Activated T-cell treated with anti-CD3 and anti-CD28 coated beads, Interleukin-2, amount 50 U/mL, for 4 hours (primary cell): Measurements from ENCODE around the gene TOGARAM2. TPM values are rescaled to one million over a fixed set of nuclear protein-coding genes. Genes with fewer than 3 reads are reported as not detected.

Experiments used
- ATAC-seq, 2 donors: fragments of 200-7000 bp; cut with Tn5 transposase; one replicate each; pipeline ENCODE4 v1.10.0; 2021
- DNase-seq: peaks from one replicate; pipeline ENCODE4 v3.0.0-alpha.2; 2020
- H3K27me3 Mint-ChIP-seq: one replicate; pipeline ENCODE4 v1.8.0; 2021; ENCODE audit warnings: low read depth, mixed read lengths
- H3K36me3 Mint-ChIP-seq: one replicate; pipeline ENCODE4 v1.8.0; 2022; ENCODE audit warnings: mixed read lengths; ENCODE audit not compliant: insufficient read depth
- H3K4me1 Mint-ChIP-seq: one replicate; pipeline ENCODE4 v1.8.0; 2021; ENCODE audit warnings: low read depth, mixed read lengths
- H3K4me3 Mint-ChIP-seq: one replicate; pipeline ENCODE4 v1.8.0; 2021; ENCODE audit warnings: mild to moderate bottlenecking, moderate library complexity, mixed read lengths
- H3K9me3 Mint-ChIP-seq: one replicate; pipeline ENCODE4 v1.8.0; 2021; ENCODE audit warnings: mixed read lengths
- total RNA-seq, 3 donors: library from RNA; stranded (reverse); gene quantifications; one replicate each; pipeline ENCODE4 v1.2.1, GENCODE V29; 2021

Gene TOGARAM2
- total RNA-seq, 3 donors from 2014 or later, result 2.3 to 7.6 (median 5.1) TPM

- H3K27me3 Mint-ChIP-seq, result no peaks in the 10 kb centered on the region
These were observed 700 bp downstream of the TOGARAM2 start for GRCh38 chr2:28981620-28982376.

DNA sequence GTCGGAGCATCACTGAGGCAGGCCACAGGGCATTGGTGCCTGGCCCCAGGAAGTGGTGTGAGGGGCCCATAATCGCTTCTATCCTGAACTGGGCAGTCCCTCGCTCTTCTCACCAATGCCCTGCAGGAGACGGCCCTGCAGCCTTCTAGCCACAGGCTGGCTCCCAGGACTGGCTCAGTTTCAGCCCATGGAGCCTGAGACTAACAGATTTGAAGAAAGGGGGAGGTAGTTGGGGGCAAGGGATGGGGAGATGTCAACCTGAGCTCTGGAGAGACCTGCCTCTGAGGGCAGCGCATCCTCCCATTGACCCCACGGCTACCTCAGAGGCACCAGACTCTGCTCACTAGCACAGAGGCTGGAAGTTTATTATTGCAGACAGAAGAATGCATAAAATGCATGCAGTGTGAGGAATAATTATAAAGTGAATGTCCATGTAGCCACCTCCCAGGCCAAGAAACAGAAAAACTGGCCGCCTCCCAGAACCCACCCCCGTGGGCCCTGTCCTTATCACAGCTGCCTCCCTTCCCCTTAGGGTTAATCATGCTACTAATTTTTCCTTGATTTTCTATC lies 1.4 kb downstream of the TOGARAM2 start:
- no peaks in the 10 kb centered on the region for H3K9me3 Mint-ChIP-seq
- no peaks in the 10 kb centered on the region for H3K36me3 Mint-ChIP-seq
- no peak for ATAC-seq
- no peak for DNase-seq
- H3K4me3 Mint-ChIP-seq, result no peak overlapping the region
- no peaks in the 10 kb centered on the region for H3K4me1 Mint-ChIP-seq
- H3K27me3 Mint-ChIP-seq, result no peaks in the 10 kb centered on the region

More at GRCh38 chr2:28981620-28982376, 700 bp downstream of the TOGARAM2 start:
- no peak overlapping the region for H3K4me3 Mint-ChIP-seq
- no peaks in the 10 kb centered on the region for H3K9me3 Mint-ChIP-seq
- DNase-seq (no peak), ATAC-seq (no peak)
- H3K4me1 Mint-ChIP-seq, result no peaks in the 10 kb centered on the region
- no peaks in the 10 kb centered on the region for H3K36me3 Mint-ChIP-seq

DNA sequence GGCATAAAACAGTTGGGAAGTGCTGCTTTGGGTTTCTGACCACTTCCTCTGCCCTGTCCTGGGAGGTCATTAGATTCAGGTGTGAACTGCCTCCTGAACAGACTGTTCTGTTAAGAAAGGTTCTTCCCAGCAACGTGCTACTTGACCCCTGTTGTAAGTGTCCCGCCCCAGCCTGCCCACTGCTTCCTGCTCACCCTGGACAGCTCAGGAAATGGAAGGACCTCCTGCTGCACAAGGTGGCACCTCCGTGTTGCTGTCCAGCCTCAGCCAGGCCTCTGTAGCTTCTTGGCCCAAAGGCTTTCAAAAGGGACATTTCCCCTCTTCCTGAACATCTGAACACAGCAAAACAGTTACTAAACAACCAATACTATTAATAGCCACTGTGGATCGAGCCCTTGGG lies 5.3 kb downstream of the TOGARAM2 start:
- Mint-ChIP-seq H3K27me3 (no peaks in the 10 kb centered on the region), H3K4me1 (no peaks in the 10 kb centered on the region), H3K36me3 (no peaks in the 10 kb centered on the region), H3K4me3 (no peak overlapping the region), H3K9me3 (no peaks in the 10 kb centered on the region)
- ATAC-seq (no peak), DNase-seq (no peak)

- H3K4me1 Mint-ChIP-seq, result no peaks in the 10 kb centered on the region
- no peaks in the 10 kb centered on the region for H3K36me3 Mint-ChIP-seq
- H3K4me3 Mint-ChIP-seq, result no peak overlapping the region
- ATAC-seq, result no peak
- no peak for DNase-seq
- no peaks in the 10 kb centered on the region for H3K9me3 Mint-ChIP-seq
- peaks cover 3% of the 10 kb centered on the region for H3K27me3 Mint-ChIP-seq
These were observed 8.9 kb downstream of the TOGARAM2 start for GRCh38 chr2:28989973-28990372.

- ATAC-seq (no peak), DNase-seq (no peak)
- H3K9me3 Mint-ChIP-seq, result no peaks in the 10 kb centered on the region
- H3K36me3 Mint-ChIP-seq, result no peaks in the 10 kb centered on the region
- H3K4me1 Mint-ChIP-seq, result no peaks in the 10 kb centered on the region
- H3K4me3 Mint-ChIP-seq, result no peak overlapping the region
- H3K27me3 Mint-ChIP-seq, result peaks cover 3% of the 10 kb centered on the region
These were observed 9.3 kb downstream of the TOGARAM2 start for GRCh38 chr2:28990445-28990844.

DNA sequence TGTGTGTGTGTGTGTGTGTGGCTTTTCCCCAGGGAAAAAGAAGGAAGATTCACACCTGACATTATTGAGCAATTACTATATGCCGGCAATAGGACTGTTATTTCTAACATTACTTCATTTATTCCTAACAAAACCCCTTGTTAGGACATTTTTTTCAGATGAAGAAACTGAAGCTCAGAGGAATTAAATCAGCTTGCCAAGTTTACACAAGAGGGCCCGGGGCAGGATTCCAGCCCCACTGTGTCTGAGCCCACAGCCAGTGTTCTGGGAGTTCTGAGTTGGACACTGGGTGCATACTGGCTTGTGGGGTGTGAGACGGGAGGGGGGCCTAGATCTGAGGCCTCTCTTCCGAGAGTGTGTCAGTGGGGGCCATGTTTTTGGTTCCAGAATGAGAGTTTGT lies 9.9 kb downstream of the TOGARAM2 start:
- no peaks in the 10 kb centered on the region for H3K36me3 Mint-ChIP-seq
- no peaks in the 10 kb centered on the region for H3K4me1 Mint-ChIP-seq
- no peak for ATAC-seq
- no peak overlapping the region for H3K4me3 Mint-ChIP-seq
- H3K9me3 Mint-ChIP-seq, result no peaks in the 10 kb centered on the region
- no peak for DNase-seq
- peaks cover 3% of the 10 kb centered on the region for H3K27me3 Mint-ChIP-seq

GRCh38 chr2:28991460-28991859 lies 10.4 kb downstream of the TOGARAM2 start:
- Mint-ChIP-seq H3K36me3 (no peaks in the 10 kb centered on the region), H3K27me3 (peaks cover 3% of the 10 kb centered on the region), H3K9me3 (no peaks in the 10 kb centered on the region), H3K4me3 (no peak overlapping the region), H3K4me1 (no peaks in the 10 kb centered on the region)
- ATAC-seq (no peak), DNase-seq (no peak)

- no peak for ATAC-seq
- Mint-ChIP-seq H3K4me3 (no peak overlapping the region), H3K9me3 (no peaks in the 10 kb centered on the region), H3K27me3 (peaks cover 3% of the 10 kb centered on the region), H3K36me3 (no peaks in the 10 kb centered on the region), H3K4me1 (no peaks in the 10 kb centered on the region)
- DNase-seq, result no peak
These were observed 12.3 kb downstream of the TOGARAM2 start for GRCh38 chr2:28993206-28993960.

DNA sequence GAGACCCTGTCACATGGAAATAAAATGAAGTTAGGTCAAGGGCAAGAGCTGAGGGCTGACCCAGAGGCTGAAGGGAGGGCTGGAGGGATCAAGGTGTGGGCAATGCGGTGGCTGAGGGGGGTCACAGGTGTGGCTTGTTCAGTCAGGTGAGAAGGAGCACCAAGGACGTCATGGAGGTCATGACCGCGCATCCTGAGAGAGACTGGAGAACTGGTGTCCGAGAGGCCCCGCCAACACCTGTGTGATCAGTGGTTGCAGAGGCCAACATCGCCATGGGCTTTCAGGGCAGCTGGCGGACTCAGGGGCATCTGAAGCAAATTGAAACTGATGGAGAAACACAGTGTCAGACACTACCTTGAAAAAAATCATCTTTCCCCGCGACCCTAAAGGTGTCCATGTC lies 13.0 kb downstream of the TOGARAM2 start:
- H3K27me3 Mint-ChIP-seq, result peaks cover 3% of the 10 kb centered on the region
- no peak overlapping the region for H3K4me3 Mint-ChIP-seq
- H3K4me1 Mint-ChIP-seq, result no peaks in the 10 kb centered on the region
- no peaks in the 10 kb centered on the region for H3K9me3 Mint-ChIP-seq
- H3K36me3 Mint-ChIP-seq, result no peaks in the 10 kb centered on the region
- DNase-seq (no peak), ATAC-seq (no peak)

- H3K27me3 Mint-ChIP-seq, result peaks cover 3% of the 10 kb centered on the region
- no peaks in the 10 kb centered on the region for H3K9me3 Mint-ChIP-seq
- no peak for ATAC-seq
- peaks cover 2% of the 10 kb centered on the region for H3K4me1 Mint-ChIP-seq
- no peak overlapping the region for H3K4me3 Mint-ChIP-seq
- no peaks in the 10 kb centered on the region for H3K36me3 Mint-ChIP-seq
- no peak for DNase-seq
These were observed 13.6 kb downstream of the TOGARAM2 start for GRCh38 chr2:28994679-28995078.

- no peak for DNase-seq
- peaks cover 14% of the 10 kb centered on the region for H3K4me1 Mint-ChIP-seq
- ATAC-seq, result no peak
- H3K4me3 Mint-ChIP-seq, result no peak overlapping the region
- peaks cover 3% of the 10 kb centered on the region for H3K27me3 Mint-ChIP-seq
- no peaks in the 10 kb centered on the region for H3K36me3 Mint-ChIP-seq
- H3K9me3 Mint-ChIP-seq, result no peaks in the 10 kb centered on the region
These were observed 15.0 kb downstream of the TOGARAM2 start for GRCh38 chr2:28995765-28996750.

DNA sequence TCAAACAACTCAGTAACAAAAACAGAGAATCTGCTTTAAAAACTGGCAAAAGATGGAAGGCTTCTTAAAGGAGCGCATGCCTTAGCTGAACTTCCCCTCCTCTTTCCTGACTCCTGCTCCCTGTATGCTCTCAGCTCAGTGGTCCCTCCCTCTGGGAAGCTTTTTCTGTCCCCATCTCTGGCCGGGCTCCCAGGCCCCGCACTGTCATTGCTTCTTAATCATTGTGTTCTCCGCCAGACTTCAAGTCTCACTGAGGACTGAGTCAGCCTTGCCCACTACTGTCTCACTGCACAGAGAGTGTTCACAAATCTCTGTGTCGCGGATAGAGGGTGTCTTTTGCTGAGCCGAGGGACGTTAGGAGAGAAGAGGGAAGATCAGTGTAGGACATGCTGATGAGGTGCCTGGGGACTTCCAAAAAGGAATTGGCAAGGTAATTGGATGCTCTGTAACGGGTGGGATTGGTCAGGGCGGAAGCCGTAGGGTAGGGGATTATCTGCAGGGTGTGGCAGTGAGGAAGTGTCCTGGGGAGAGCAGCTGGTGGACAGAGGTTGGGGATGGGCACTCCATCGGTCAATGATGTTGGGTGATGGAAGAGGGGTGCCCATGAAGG lies 16.2 kb downstream of the TOGARAM2 start:
- peaks cover 24% of the 10 kb centered on the region for H3K4me1 Mint-ChIP-seq
- H3K4me3 Mint-ChIP-seq, result no peak overlapping the region
- H3K27me3 Mint-ChIP-seq, result peaks cover 3% of the 10 kb centered on the region
- ATAC-seq, result no peak
- H3K36me3 Mint-ChIP-seq, result no peaks in the 10 kb centered on the region
- DNase-seq, result no peak
- H3K9me3 Mint-ChIP-seq, result no peaks in the 10 kb centered on the region

DNA sequence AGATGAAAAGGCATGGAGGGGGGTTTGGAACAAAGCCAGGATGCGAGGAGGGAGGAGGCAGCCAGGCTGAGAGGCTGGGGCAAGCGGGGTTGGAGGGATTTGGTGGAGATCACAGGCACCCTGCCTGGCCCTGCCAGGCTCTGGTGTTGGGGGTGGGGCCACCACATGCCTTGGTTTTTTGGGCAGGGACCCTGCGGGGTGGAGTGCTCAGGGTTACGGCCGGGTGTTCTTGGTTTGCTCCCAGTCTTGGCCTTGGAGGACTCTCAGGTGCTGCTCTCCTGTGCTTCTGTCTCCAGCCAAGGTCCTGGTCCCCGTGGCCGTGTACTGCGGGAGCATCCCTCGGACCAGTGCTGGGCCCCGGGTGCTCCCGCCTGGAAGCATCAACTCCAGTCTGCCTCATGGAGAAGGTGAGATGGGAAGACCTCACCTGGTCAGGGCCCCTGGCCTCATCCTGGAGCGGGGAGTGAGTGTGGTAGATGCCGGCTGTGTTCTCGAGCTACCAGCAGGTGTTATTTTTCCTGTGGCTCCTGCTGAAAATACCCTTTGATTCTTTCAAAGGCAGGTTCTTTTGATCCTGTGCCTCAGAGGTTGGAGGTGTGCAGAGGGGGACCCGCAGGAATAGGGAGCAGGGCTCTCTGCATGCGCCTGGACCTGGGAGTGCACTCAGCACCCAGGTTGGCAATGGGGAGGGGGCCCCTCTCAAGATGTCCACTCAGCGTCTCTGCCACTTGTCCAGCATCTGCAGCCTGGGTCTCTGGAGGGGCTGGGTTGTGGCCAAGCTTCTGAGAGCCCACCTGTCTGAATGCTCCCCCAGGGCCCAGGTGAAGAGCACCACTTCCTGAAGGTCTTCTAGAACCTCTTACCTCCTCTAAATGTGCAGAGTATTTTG lies 17.0 kb downstream of the TOGARAM2 start:
- no peaks in the 10 kb centered on the region for H3K9me3 Mint-ChIP-seq
- DNase-seq (no peak), ATAC-seq (no peak)
- H3K4me3 Mint-ChIP-seq, result no peak overlapping the region
- H3K4me1 Mint-ChIP-seq, result peaks cover 25% of the 10 kb centered on the region
- H3K36me3 Mint-ChIP-seq, result no peaks in the 10 kb centered on the region
- H3K27me3 Mint-ChIP-seq, result peaks cover 3% of the 10 kb centered on the region
